ENCODE measurements around the gene CCDC174. TPM values are rescaled to one million over a fixed set of nuclear protein-coding genes. Genes with fewer than 3 reads are reported as not detected.

CCDC174 gene
- total and polyA plus RNA-seq, 2 donors (not counting 3 experiments of a cell fraction or from before 2014, with no cell fraction given), result 4.7 to 16.6 TPM

GRCh38 chr3:14674841-14675240 is 23.3 kb downstream of the CCDC174 start, which contains the start of gene C3orf20:
TSS of gene C3orf20 (plus strand) at chr3:14675141. CDS start at chr3:14682714, 7,573 bp downstream.
- intact Hi-C loops (cut with micrococcal nuclease) (loop anchor here (5.0 kb wide), 1 partner anchor 172 kb away; no protein-coding TSS in a partner anchor), dilution Hi-C loops (cut with MboI; ENCODE audit: extremely low pct_ligation_motif_present, low sequenced_read_pairs) (no loop called here)
- Histone ChIP-seq H3K4me1 (ENCODE audit: control insufficient read depth, extremely low read depth, insufficient read depth, low read length) (no peaks in the 10 kb centered on the region), H3K27ac (ENCODE audit: insufficient read depth, low read depth, low read length) (no peak within 1 kb of the TSS), H2AFZ (ENCODE audit: low read depth, low read length) (no peak within 1 kb of the TSS), H3K4me3 (replicated peaks in 1 of 3; ENCODE audit: insufficient read depth in 1 of 3, low read depth in 1 of 3, low read length in 3 of 3) (no peak within 1 kb of the TSS), H3K27me3 (ENCODE audit: control insufficient read depth in 2 of 2, insufficient read depth in 2 of 2, low read length in 2 of 2) (no peaks in the 10 kb centered on the region), H4K20me1 (replicated peaks; ENCODE audit: control insufficient read depth, extremely low read depth, insufficient read depth, low read length) (no peaks in the 10 kb centered on the region), H3K4me2 (ENCODE audit: insufficient read depth, low read length) (no peak within 1 kb of the TSS), H3K36me3 (ENCODE audit: control insufficient read depth in 2 of 2, extremely low read depth in 1 of 2, insufficient read depth in 2 of 2, low read length in 2 of 2) (peaks cover 13 to 15% of the 10 kb centered on the region in 2 experiments), H3K79me2 (ENCODE audit: control insufficient read depth, insufficient read depth, low read length) (no peaks in the 10 kb centered on the region), H3K9me1 (replicated peaks; ENCODE audit: control insufficient read depth, extremely low read depth, insufficient read depth, low read length) (no peaks in the 10 kb centered on the region), H3K9me3 (replicated peaks; ENCODE audit: control insufficient read depth, insufficient read depth, low read length) (no peaks in the 10 kb centered on the region), H3K9ac (replicated peaks; ENCODE audit: extremely low read depth, insufficient read depth, low read length) (no peak within 1 kb of the TSS)
- TF ChIP-seq, protein P1, sequence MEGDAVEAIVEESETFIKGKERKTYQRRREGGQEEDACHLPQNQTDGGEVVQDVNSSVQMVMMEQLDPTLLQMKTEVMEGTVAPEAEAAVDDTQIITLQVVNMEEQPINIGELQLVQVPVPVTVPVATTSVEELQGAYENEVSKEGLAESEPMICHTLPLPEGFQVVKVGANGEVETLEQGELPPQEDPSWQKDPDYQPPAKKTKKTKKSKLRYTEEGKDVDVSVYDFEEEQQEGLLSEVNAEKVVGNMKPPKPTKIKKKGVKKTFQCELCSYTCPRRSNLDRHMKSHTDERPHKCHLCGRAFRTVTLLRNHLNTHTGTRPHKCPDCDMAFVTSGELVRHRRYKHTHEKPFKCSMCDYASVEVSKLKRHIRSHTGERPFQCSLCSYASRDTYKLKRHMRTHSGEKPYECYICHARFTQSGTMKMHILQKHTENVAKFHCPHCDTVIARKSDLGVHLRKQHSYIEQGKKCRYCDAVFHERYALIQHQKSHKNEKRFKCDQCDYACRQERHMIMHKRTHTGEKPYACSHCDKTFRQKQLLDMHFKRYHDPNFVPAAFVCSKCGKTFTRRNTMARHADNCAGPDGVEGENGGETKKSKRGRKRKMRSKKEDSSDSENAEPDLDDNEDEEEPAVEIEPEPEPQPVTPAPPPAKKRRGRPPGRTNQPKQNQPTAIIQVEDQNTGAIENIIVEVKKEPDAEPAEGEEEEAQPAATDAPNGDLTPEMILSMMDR (IDR thresholded peaks at IDR 0.05; ENCODE audit: extremely low read depth in 1 of 2, insufficient read depth in 1 of 2, low read depth in 1 of 2, low read length in 2 of 2), result no peak
- no peak for TF ChIP-seq EZH2 (IDR thresholded peaks at IDR 0.05; ENCODE audit: borderline replicate concordance, low read depth, low read length, severe bottlenecking)
- no peak for TF ChIP-seq POLR2AphosphoS5 (IDR thresholded peaks at IDR 0.05; ENCODE audit: insufficient read depth, low read depth, low read length)
- TF ChIP-seq GATA2 (IDR thresholded peaks at IDR 0.05; ENCODE audit: insufficient read depth, insufficient read length, low read depth, low read length), result no peak
- no peak for TF ChIP-seq JUN (IDR thresholded peaks at IDR 0.05; ENCODE audit: borderline replicate concordance, insufficient read depth, insufficient read length, low read depth)
- TF ChIP-seq FOS (IDR thresholded peaks at IDR 0.05; ENCODE audit: borderline replicate concordance, insufficient read depth, low read length), result no peak
- TF ChIP-seq MYC (IDR thresholded peaks at IDR 0.05; ENCODE audit: low read depth, low read length), result no peak
- TF ChIP-seq, protein P2, sequence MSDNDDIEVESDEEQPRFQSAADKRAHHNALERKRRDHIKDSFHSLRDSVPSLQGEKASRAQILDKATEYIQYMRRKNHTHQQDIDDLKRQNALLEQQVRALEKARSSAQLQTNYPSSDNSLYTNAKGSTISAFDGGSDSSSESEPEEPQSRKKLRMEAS (IDR thresholded peaks at IDR 0.05; ENCODE audit: insufficient read depth, insufficient read length), result no peak
- no peak for TF ChIP-seq POLR2A (IDR thresholded peaks at IDR 0.05; ENCODE audit: low read depth, low read length)
- FAIRE-seq, result no peak
- ChIA-PET POLR2A (no interaction called here), CTCF (interaction anchor here (1.1 to 7.0 kb wide), 6 partner anchors 23 to 316 kb away, joined by 3 to 126 read pairs (median 3); partner anchors contain the start of gene CCDC174)
- no TSS peak for BruUV-seq (replicated peaks)
- DNase-seq (ENCODE audit: low read depth, low spot score), result no peak

Data from endothelial cell of umbilical vein (primary cell).